ENCODE data around the gene CHP1. TPM values are rescaled to one million over a fixed set of nuclear protein-coding genes. Genes with fewer than 3 reads are reported as not detected.

Gene CHP1
- total and polyA plus RNA-seq, 8 donors = 23.2 to 79.1 (median 66.3) TPM

GRCh38 chr15:41203395-41203794 is 27.7 kb upstream of the CHP1 start:
- ATAC-seq (no peak), FAIRE-seq (no peak), DNase-seq (no peak)
- intact Hi-C loops (cut with DNase I) = no loop called here
- Histone ChIP-seq H3K9me3 (no peaks in the 10 kb centered on the region), H3K27ac (no peak overlapping the region), H3K4me3 (no peak overlapping the region), H3K27me3 (no peaks in the 10 kb centered on the region), H3K36me3 (no peaks in the 10 kb centered on the region), H3K4me1 (no peaks in the 10 kb centered on the region)
- no peak for TF ChIP-seq CTCF (IDR thresholded peaks at IDR 0.05)
- WGBS, 2 donors = 93 to 96% methylated on average over 7 of the region's 7 CpGs

- Histone ChIP-seq H3K4me1 (no peaks in the 10 kb centered on the region), H3K9me3 (no peaks in the 10 kb centered on the region), H3K36me3 (no peaks in the 10 kb centered on the region), H3K27me3 (no peaks in the 10 kb centered on the region), H3K27ac (no peak overlapping the region), H3K4me3 (no peak overlapping the region)
- TF ChIP-seq CTCF (IDR thresholded peaks at IDR 0.05) = no peak
- WGBS, 2 donors = 66 to 70% methylated on average over 3 of the region's 3 CpGs
- DNase-seq = no peak
- ATAC-seq = no peak
- intact Hi-C loops (cut with DNase I) = no loop called here
- no peak for FAIRE-seq
Measured at GRCh38 chr15:41205315-41205714, 25.8 kb upstream of the CHP1 start.

GRCh38 chr15:41207687-41208448 is 23.2 kb upstream of the CHP1 start:
- no peak for FAIRE-seq
- WGBS, 2 donors = 87 to 95% methylated on average over 5 of the region's 5 CpGs
- H3K36me3 ChIP-seq = no peaks in the 10 kb centered on the region
- no peak for ATAC-seq
- no peaks in the 10 kb centered on the region for H3K27me3 ChIP-seq
- no peak for TF ChIP-seq CTCF (IDR thresholded peaks at IDR 0.05)
- H3K4me1 ChIP-seq = no peaks in the 10 kb centered on the region
- intact Hi-C loops (cut with DNase I) = no loop called here
- H3K9me3 ChIP-seq = no peaks in the 10 kb centered on the region
- no peak overlapping the region for H3K4me3 ChIP-seq
- DNase-seq = no peak
- no peak overlapping the region for H3K27ac ChIP-seq

GRCh38 chr15:41215708-41216107 is 15.4 kb upstream of the CHP1 start:
- Histone ChIP-seq H3K4me1 (no peaks in the 10 kb centered on the region), H3K9me3 (no peaks in the 10 kb centered on the region), H3K36me3 (no peaks in the 10 kb centered on the region), H3K4me3 (no peak overlapping the region), H3K27me3 (no peaks in the 10 kb centered on the region), H3K27ac (no peak overlapping the region)
- 74 to 80% methylated on average over 2 of the region's 2 CpGs for WGBS, 2 donors
- ATAC-seq (no peak), FAIRE-seq (no peak), DNase-seq (no peak)
- TF ChIP-seq CTCF (IDR thresholded peaks at IDR 0.05) = no peak
- intact Hi-C loops (cut with DNase I) = no loop called here

GRCh38 chr15:41218851-41219250 is 12.2 kb upstream of the CHP1 start:
- ATAC-seq = no peak
- 33 to 48% methylated on average over 1 of the region's 1 CpG for WGBS, 2 donors
- Histone ChIP-seq H3K9me3 (no peaks in the 10 kb centered on the region), H3K4me1 (no peaks in the 10 kb centered on the region), H3K4me3 (no peak overlapping the region), H3K36me3 (no peaks in the 10 kb centered on the region), H3K27me3 (no peaks in the 10 kb centered on the region), H3K27ac (no peak overlapping the region)
- TF ChIP-seq CTCF (IDR thresholded peaks at IDR 0.05) = no peak
- no peak for DNase-seq
- FAIRE-seq = no peak
- intact Hi-C loops (cut with DNase I) = no loop called here

All from pancreas (tissue), 10 donors.